ENCODE measurements around the gene WDR81.

Gene WDR81
- long read RNA-seq, full-length matches to known transcripts: 2 of 31 reads
- long read RNA-seq, partial matches to known transcripts: 24 of 31 reads
- long read RNA-seq, other reads (novel, unspliced or antisense): 5 of 31 reads

- peak; percentile 73 to 74 for DNase-seq (ENCODE audit: low read depth in 1 of 2, low spot score in 1 of 2)
- Histone ChIP-seq H3K4me3 (replicated peaks; ENCODE audit: insufficient read depth, low read length) (peak within 1 kb of the TSS; percentile 70), H3K27ac (replicated peaks) (peak within 1 kb of the TSS; percentile 91), H3K27me3 (ENCODE audit: insufficient read depth, poor library complexity, severe bottlenecking) (no peaks in the 10 kb centered on the region)
- no peak for TF ChIP-seq CTCF (IDR thresholded peaks at IDR 0.05; ENCODE audit: insufficient read depth, low read length)
- TF ChIP-seq GABPA (IDR thresholded peaks at IDR 0.05; ENCODE audit: low read depth): no peak
- peak; percentile 12; the same call in 1 of the 2 replicates for TF ChIP-seq POLR2AphosphoS5 (IDR thresholded peaks at IDR 0.05; ENCODE audit: low read depth)
These were observed at the start of gene WDR81 for GRCh38 chr17:1724351-1724868. WDR81 (plus strand) TSS chr17:1724704; CDS start chr17:1724960, 256 bp downstream.

DNA sequence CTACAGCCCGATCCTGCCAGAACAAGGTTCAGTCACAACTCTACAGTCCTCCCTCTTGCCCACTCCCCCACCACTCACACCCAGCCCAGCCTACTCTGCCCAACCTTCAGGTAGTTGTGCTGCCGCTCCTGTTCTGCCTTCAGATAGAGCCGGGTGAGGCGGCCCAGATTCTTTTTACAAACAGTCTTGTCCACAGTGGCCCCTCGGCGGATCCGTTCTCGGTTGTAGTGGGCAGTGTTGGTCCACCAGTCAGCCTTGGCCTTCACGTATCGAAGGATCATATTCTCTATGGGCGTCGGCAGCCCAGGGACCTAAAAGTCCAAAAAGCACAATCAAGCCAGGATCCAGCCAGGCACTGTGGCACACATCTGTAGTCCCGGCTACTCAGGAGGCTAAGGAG is 48.1 kb upstream of the WDR81 start:
- H3K4me3 ChIP-seq (replicated peaks; ENCODE audit: insufficient read depth, low read length): no peak overlapping the region
- TF ChIP-seq, protein P1, sequence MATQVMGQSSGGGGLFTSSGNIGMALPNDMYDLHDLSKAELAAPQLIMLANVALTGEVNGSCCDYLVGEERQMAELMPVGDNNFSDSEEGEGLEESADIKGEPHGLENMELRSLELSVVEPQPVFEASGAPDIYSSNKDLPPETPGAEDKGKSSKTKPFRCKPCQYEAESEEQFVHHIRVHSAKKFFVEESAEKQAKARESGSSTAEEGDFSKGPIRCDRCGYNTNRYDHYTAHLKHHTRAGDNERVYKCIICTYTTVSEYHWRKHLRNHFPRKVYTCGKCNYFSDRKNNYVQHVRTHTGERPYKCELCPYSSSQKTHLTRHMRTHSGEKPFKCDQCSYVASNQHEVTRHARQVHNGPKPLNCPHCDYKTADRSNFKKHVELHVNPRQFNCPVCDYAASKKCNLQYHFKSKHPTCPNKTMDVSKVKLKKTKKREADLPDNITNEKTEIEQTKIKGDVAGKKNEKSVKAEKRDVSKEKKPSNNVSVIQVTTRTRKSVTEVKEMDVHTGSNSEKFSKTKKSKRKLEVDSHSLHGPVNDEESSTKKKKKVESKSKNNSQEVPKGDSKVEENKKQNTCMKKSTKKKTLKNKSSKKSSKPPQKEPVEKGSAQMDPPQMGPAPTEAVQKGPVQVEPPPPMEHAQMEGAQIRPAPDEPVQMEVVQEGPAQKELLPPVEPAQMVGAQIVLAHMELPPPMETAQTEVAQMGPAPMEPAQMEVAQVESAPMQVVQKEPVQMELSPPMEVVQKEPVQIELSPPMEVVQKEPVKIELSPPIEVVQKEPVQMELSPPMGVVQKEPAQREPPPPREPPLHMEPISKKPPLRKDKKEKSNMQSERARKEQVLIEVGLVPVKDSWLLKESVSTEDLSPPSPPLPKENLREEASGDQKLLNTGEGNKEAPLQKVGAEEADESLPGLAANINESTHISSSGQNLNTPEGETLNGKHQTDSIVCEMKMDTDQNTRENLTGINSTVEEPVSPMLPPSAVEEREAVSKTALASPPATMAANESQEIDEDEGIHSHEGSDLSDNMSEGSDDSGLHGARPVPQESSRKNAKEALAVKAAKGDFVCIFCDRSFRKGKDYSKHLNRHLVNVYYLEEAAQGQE (IDR thresholded peaks at IDR 0.05; ENCODE audit: insufficient replicate concordance, low read depth): no peak
- TF ChIP-seq CTCF (IDR thresholded peaks at IDR 0.05; ENCODE audit: insufficient read depth, low read length): no peak
- no peak for TF ChIP-seq GABPA (IDR thresholded peaks at IDR 0.05; ENCODE audit: low read depth)
- DNase-seq (ENCODE audit: low read depth in 1 of 2, low spot score in 1 of 2): no peak
- H3K27ac ChIP-seq (replicated peaks): no peak overlapping the region
- no peaks in the 10 kb centered on the region for H3K27me3 ChIP-seq (ENCODE audit: insufficient read depth, poor library complexity, severe bottlenecking)

- TF ChIP-seq, protein P1 (IDR thresholded peaks at IDR 0.05; ENCODE audit: insufficient replicate concordance, low read depth): no peak
- TF ChIP-seq SPI1 (IDR thresholded peaks at IDR 0.05; ENCODE audit: borderline replicate concordance, low read depth): peak; percentile 42; the same call in 1 of the 2 replicates
- peak overlapping the region; percentile 65 for H3K4me3 ChIP-seq (replicated peaks; ENCODE audit: insufficient read depth, low read length)
- DNase-seq (ENCODE audit: low read depth in 1 of 2, low spot score in 1 of 2): peak in 1 of 2 experiments; percentile 73
- no peaks in the 10 kb centered on the region for H3K27me3 ChIP-seq (ENCODE audit: insufficient read depth, poor library complexity, severe bottlenecking)
- H3K27ac ChIP-seq (replicated peaks): peak overlapping the region; percentile 96
These were observed 41.0 kb upstream of the WDR81 start for GRCh38 chr17:1683459-1683858.

DNA sequence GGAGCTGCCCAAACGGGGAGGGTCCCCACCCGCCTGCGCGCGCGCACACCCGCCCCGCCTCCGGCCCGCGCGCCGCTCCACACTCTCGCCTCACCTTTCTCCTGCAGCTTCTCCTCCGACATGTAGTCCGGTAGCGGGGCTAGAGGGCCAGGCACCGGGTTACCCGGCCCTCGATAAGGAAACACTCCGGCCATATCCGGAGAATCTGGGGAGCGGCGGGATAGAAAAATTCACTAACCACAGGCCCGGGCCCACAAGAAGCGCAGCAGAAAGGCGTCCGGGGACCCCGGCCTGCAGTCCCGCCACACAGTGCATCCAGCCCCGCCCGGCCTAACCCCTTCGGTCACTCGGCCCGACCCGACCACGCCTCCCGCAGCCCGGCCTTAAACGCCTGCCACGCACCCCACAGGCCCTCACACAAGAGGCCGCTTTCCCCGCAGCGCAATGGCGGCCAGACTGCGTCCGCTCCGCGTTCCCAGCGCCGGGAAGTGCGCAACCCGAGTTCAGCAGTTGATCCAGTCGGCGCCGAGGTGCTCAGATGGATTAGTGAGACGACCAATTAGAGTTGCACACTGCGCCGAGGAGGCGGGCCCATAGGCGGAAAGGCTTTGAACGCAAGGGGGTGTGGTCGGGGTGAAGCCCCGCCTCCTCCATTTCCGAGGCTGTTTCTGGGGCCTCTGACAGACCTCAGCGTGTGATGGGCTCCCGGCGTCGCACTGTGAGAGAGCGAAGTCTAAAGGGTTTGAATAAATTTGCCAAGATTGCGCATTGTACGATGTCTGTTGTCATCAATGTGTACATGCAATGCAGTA is 39.9 kb upstream of the WDR81 start, which contains the start of gene PRPF8:
TSS of gene PRPF8 (minus strand) at position 490 of the 812 bp plus-strand sequence. CDS start at position 194, 296 bp downstream.
- Histone ChIP-seq H3K27ac (replicated peaks) (peak within 1 kb of the TSS; percentile 96), H3K4me3 (replicated peaks; ENCODE audit: insufficient read depth, low read length) (peak within 1 kb of the TSS; percentile 65), H3K27me3 (ENCODE audit: insufficient read depth, poor library complexity, severe bottlenecking) (no peaks in the 10 kb centered on the region)
- TF ChIP-seq SPI1 (IDR thresholded peaks at IDR 0.05; ENCODE audit: borderline replicate concordance, low read depth) (no peak; the same call in 1 of the 2 replicates), CTCF (IDR thresholded peaks at IDR 0.05; ENCODE audit: insufficient read depth, low read length) (no peak), POLR2AphosphoS5 (IDR thresholded peaks at IDR 0.05; ENCODE audit: low read depth) (peak; percentile 80), GABPA (IDR thresholded peaks at IDR 0.05; ENCODE audit: low read depth) (0 out of 2 replicates have a peak, but pooled peaks have one; percentile 48)
- TF ChIP-seq, protein P1 (IDR thresholded peaks at IDR 0.05; ENCODE audit: insufficient replicate concordance, low read depth): peak; percentile 9
- DNase-seq (ENCODE audit: low read depth in 1 of 2, low spot score in 1 of 2): peak; percentile 84 to 95
